HEK293 (cell line): ENCODE data around the gene XYLB.

Experiments
- CTCF ChIA-PET: fragments of 350-600 bp; formaldehyde crosslinking; extraction: SDS; loops from one replicate; lab custom pipeline; 2021; ENCODE audit warnings: antibody characterized with exemption; lab: Yijun Ruan, JAX
- POLR2A ChIA-PET: fragments of 300-600 bp; formaldehyde crosslinking; extraction: SDS; loops from one replicate; lab custom pipeline; 2020; ENCODE audit warnings: antibody characterized with exemption, inconsistent platforms; lab: Yijun Ruan, JAX
- H3K27ac ChIP-seq: fragments of 200-500 bp; sonication (Bioruptor generic); 2 replicates; pipeline ENCODE4 v1.5.1; 2014; ENCODE audit warnings: low read depth, low read length, control low read depth, inconsistent platforms; ENCODE audit errors: extremely low read depth
- H3K36me3 ChIP-seq, 2 experiments: fragments of 200-500 bp in 1 of 2; sonication (Bioruptor generic) in 1 of 2; 1 replicate in 1 of 2; 2 replicates in 1 of 2; pipeline ENCODE4 v1.5.1; 2014 to 2017; ENCODE audit warnings: inconsistent platforms in 2 of 2, low read length in 2 of 2; ENCODE audit not compliant: control insufficient read depth in 2 of 2, insufficient read depth in 1 of 2
- H3K4me1 ChIP-seq: fragments of 200-500 bp; sonication (Bioruptor generic); 2 replicates; pipeline ENCODE4 v1.5.1; 2014; ENCODE audit warnings: mild to moderate bottlenecking, low read length, inconsistent platforms; ENCODE audit not compliant: control insufficient read depth, insufficient read depth
- H3K4me3 ChIP-seq: 2 replicates; pipeline ENCODE4 v1.5.1; 2011; ENCODE audit warnings: low read depth, mild to moderate bottlenecking, control low read depth, low read length, moderate library complexity
- H3K9me3 ChIP-seq: fragments of 200-500 bp; sonication (Bioruptor generic); 2 replicates; pipeline ENCODE4 v1.5.1; 2014; ENCODE audit warnings: low read depth, low read length, inconsistent platforms; ENCODE audit not compliant: control insufficient read depth, insufficient read depth
- INSM2 ChIP-seq: fragments of 450-650 bp; formaldehyde crosslinking; IDR thresholded peaks from 2 replicates; pipeline ENCODE4 v1.5.1; 2016; ENCODE audit warnings: missing biosample characterization, missing genetic modification characterization
- MEIS1 ChIP-seq: sonication (generic); formaldehyde crosslinking; IDR thresholded peaks from 2 replicates; pipeline ENCODE4 v1.8.1; 2022; ENCODE audit warnings: missing genetic modification reagents, mild to moderate bottlenecking, borderline replicate concordance
- PRDM1 ChIP-seq: fragments of 450-650 bp; formaldehyde crosslinking; IDR thresholded peaks from 2 replicates; pipeline ENCODE4; 2016; ENCODE audit warnings: missing biosample characterization, missing genetic modification characterization
- SETDB1 ChIP-seq: IDR thresholded peaks from one replicate; pipeline ENCODE4 v1.6.1; 2017; ENCODE audit warnings: mild to moderate bottlenecking, low read length, moderate library complexity, mixed read lengths; ENCODE audit not compliant: insufficient read length
- SP7 ChIP-seq: fragments of 450-650 bp; formaldehyde crosslinking; IDR thresholded peaks from 2 replicates; pipeline ENCODE4 v1.5.1; 2016; ENCODE audit warnings: missing biosample characterization, missing genetic modification characterization
- ZNF148 ChIP-seq: fragments of 450-650 bp; formaldehyde crosslinking; IDR thresholded peaks from 2 replicates; pipeline ENCODE4 v1.5.0; 2017; ENCODE audit warnings: missing biosample characterization, missing genetic modification characterization, borderline replicate concordance
- ZNF341 ChIP-seq: fragments of 450-650 bp; formaldehyde crosslinking; IDR thresholded peaks from 2 replicates; pipeline ENCODE4; 2016; ENCODE audit warnings: low read depth, missing biosample characterization, missing genetic modification characterization
- ZNF416 ChIP-seq: fragments of 450-650 bp; formaldehyde crosslinking; IDR thresholded peaks from 2 replicates; pipeline ENCODE4 v1.5.1; 2016; ENCODE audit warnings: missing biosample characterization, missing genetic modification characterization
- ZNF426 ChIP-seq: fragments of 450-650 bp; formaldehyde crosslinking; IDR thresholded peaks from 2 replicates; pipeline ENCODE4 v1.5.1; 2017; ENCODE audit warnings: missing biosample characterization, missing genetic modification characterization, mild to moderate bottlenecking, inconsistent platforms, moderate library complexity
- ZNF654 ChIP-seq: fragments of 450-650 bp; formaldehyde crosslinking; IDR thresholded peaks from 2 replicates; pipeline ENCODE4 v1.5.1; 2016; ENCODE audit warnings: low read depth, missing biosample characterization, missing genetic modification characterization
- ZNF777 ChIP-seq: fragments of 450-650 bp; formaldehyde crosslinking; IDR thresholded peaks from 2 replicates; pipeline ENCODE4 v1.5.1; 2017; ENCODE audit warnings: missing biosample characterization, missing genetic modification characterization, borderline replicate concordance

Gene XYLB

GRCh38 chr3:38337703-38338102 lies 8.9 kb upstream of the XYLB start:
- H3K9me3 ChIP-seq: no peaks in the 10 kb centered on the region
- CTCF ChIA-PET: no interaction called here
- TF ChIP-seq ZNF426 (tag by site-specific recombination): no peak
- TF ChIP-seq ZNF148 (tag by site-specific recombination): no peak
- TF ChIP-seq ZNF416 (tag by site-specific recombination): no peak
- TF ChIP-seq, all 188 proteins: peak for 0
- H3K27ac ChIP-seq: no peak overlapping the region
- POLR2A ChIA-PET: no interaction called here
- H3K4me3 ChIP-seq: no peak overlapping the region
- H3K4me1 ChIP-seq: no peaks in the 10 kb centered on the region
- no peaks in the 10 kb centered on the region for H3K36me3 ChIP-seq

GRCh38 chr3:38343797-38344594 lies 2.6 kb upstream of the XYLB start:
- TF ChIP-seq ZNF341 (no peak), SETDB1 (peak; percentile 69), ZNF654 (tag by site-specific recombination) (peak; percentile 12; the same call in 1 of the 2 replicates)
- POLR2A ChIA-PET: no interaction called here
- H3K4me3 ChIP-seq: no peak overlapping the region
- H3K4me1 ChIP-seq: no peaks in the 10 kb centered on the region
- CTCF ChIA-PET: interaction anchor here (0.7 to 0.8 kb wide), 2 partner anchors 18 to 137 kb away, joined by 3 to 5 read pairs; no protein-coding TSS in a partner anchor
- no peaks in the 10 kb centered on the region for H3K9me3 ChIP-seq
- peaks cover 0 to 11% of the 10 kb centered on the region in 2 experiments; a peak in 1 of 3 replicates for H3K36me3 ChIP-seq
- H3K27ac ChIP-seq: no peak overlapping the region

- peaks cover 0 to 26% of the 10 kb centered on the region in 2 experiments; a peak in 1 of 3 replicates for H3K36me3 ChIP-seq
- H3K9me3 ChIP-seq: no peaks in the 10 kb centered on the region
- no peak for TF ChIP-seq INSM2 (tag by site-specific recombination)
- no peak for TF ChIP-seq ZNF777
- TF ChIP-seq MEIS1 (CRISPR knock-in tag): no peak
- TF ChIP-seq SP7 (tag by site-specific recombination): no peak
- no peak for TF ChIP-seq PRDM1 (tag by site-specific recombination)
- ChIA-PET POLR2A (interaction anchor here (1.0 to 1.6 kb wide), 3 partner anchors 134 to 209 kb away, joined by 3 to 5 read pairs (median 4); partner anchors contain the start of genes ACAA1 and OXSR1), CTCF (interaction anchor here (0.5 to 2.2 kb wide), 18 partner anchors 11 to 965 kb away, joined by 3 to 11 read pairs (median 4); no protein-coding TSS in a partner anchor)
- no peaks in the 10 kb centered on the region for H3K4me1 ChIP-seq
- H3K27ac ChIP-seq: no peak overlapping the region
- peak overlapping the region; percentile 59 for H3K4me3 ChIP-seq
These were observed 552 bp upstream of the XYLB start for GRCh38 chr3:38345879-38346586.
